ENCODE results near the gene FGF14.
"Not testable (repeated sequence)": the region's sequence is repeated elsewhere in the genome, so short reads cannot be mapped to it uniquely, and the experiment has no call there.

The FGF14 gene

DNA sequence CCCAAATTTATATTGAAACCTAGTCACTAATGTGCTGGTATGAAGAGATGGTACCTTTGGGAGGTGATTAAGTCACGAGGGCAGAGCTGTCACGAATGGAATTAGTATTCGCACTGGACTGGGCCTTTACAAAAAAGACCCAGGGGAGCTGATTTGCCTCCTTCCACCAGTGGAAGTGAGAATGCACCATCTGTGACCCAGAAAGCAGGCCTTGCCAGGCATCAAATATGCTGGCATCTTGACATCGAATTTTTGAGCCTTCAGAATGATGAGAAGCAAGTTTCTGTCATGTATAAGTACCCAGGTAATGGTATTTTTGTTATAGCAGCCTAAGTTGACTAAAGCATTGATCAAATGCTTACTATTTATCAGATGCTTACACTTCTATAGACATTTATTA, 373.6 kb downstream of the FGF14 start:
- no peak for DNase-seq

DNA sequence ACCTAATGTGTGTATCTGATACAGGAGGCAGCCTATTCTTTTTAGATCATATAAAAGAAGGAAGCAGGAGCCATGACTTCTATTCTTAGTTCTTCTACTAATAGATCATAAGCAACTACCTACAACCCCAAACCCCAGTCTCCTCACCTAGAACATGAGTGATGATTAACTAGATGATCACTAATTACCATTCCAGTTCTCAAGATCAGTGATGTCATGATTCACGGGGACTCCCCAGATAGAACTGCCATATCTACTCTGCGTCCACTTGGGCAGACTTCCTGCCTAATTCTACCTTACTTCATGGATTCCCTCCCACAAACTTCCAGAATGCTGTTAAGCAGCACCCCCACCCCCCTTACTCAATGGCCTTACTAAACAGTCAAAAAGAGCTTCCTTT, 380.1 kb downstream of the FGF14 start:
- no peak for DNase-seq

DNA sequence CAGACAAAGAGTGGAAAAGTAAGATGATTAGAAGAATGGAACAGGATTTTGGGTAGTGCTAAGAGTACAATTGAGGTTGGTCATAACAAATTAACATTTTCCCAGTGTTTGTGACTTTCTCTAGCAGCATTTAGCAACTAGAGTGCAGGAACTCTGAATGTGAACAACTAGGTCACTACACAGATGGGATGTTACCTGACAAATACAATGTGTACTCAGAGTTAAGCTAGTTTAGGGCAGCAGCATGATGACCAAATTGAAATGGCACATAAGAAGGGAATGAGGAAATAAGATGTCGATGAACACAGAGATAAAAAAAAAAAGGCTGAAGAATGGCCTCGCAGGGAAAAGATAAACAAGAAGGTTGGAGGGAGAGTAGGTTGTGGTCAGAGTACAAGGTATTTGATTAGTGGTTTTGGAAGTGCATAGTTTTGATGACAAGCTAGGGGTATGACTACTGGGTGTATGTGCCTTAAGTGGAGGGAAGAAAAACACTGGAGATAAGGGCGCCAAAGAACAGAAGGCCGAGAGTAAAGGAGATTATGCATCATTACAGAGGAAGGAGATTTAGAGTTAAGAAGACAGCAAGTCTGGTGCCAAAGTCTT, 381.1 kb downstream of the FGF14 start:
- no peak for DNase-seq

DNA sequence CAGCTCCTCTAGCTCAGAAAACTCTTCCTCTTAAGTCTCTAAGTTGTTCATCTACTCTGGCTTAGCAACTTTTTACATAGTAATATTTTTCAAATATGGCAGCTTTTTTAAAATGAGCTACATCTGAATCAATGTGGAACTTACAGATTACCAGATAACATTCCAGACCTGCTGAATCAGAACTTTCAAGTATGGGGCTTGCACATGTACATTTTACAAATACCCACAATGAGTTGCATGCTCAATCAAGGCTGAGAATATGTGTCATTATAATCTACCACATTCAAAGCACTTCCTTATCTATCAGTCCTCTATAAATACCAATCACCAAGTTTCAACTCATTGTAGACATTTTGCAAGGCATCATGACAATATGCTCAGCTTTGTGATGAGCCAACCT, 383.1 kb downstream of the FGF14 start:
- no peak for DNase-seq

DNA sequence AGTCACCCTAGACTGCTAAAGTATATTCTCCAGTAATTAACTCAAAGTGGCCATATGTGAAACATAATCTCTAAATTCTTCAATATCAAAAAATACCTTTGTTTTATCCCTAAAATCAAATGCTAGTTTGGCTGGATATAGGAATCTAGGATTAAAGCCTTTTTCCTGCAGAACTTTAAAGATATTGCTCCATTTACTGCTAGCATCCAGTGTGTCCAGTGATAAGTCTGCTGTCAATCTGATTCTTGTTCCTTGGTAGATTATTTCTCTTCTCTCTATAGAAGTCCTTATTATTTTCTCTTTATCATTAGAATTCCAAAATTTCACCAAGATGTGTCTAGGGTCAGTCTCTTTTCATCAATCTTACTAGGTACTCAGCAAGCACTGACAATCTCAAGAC, 384.6 kb downstream of the FGF14 start:
- no peak for DNase-seq

DNA sequence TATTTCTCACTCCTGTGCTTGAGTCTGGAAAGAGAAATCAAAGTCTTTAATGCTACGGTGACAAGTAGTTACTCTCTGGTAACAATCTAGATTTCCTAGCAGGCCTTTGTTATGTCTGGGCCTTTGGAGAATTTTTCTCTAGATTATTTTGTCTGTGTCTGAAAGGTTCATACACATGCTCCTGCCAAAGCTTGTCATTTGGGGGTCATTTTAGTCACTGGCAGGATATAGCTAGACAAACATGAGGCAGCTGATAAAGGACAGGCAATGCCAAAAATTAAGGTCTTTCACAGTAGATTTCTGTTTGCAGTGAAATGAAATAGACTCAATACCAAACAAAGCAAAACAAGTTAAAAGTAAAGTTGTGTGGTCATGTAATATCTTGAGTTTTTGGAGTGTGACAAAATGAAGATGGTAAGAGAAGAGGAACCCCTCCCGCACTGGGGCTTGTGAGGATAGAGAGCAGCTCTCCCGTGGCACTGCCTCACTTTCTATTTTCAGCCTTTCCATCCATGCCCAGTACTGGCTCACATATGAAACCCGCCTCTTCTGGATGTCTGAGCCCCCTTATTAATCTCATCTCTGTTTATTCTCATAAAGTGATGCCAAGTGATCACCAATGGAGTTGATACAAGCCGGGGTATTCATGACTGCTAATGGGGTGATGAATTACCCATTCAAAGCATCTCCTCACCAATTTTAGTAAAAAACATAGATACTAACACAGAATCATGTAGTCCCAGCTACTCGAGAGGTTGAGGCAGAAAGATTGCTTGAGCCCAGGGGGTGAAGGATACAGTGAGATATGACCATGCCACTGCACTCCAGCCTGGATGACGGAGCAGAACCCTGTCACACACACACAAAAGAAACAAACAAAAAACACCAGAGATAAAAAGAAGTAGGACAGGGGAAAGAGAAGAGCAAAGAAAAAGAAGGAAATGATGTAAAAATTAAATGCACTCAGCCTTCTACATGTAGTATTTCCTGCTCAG, 389.3 kb downstream of the FGF14 start:
- DNase-seq: no peak

DNA sequence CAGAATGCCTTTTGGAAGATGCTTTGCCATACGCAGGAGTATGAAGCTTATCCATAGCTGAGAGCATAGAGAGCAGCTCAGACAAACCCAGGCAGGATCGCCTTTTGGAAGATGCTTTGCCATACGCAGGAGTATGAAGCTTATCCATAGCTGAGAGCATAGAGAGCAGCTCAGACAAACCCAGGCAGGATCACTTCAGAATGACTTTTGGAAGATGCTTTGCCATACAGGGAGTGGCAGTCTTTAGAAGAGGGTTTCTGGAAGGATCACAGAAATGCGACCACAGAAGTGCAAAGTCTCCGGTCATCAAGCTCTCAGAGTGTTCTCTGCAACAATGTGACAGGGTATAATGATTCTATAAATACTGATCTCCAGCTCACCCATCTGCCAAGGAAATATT, 390.4 kb downstream of the FGF14 start:
- DNase-seq: not testable (repeated sequence)

DNA sequence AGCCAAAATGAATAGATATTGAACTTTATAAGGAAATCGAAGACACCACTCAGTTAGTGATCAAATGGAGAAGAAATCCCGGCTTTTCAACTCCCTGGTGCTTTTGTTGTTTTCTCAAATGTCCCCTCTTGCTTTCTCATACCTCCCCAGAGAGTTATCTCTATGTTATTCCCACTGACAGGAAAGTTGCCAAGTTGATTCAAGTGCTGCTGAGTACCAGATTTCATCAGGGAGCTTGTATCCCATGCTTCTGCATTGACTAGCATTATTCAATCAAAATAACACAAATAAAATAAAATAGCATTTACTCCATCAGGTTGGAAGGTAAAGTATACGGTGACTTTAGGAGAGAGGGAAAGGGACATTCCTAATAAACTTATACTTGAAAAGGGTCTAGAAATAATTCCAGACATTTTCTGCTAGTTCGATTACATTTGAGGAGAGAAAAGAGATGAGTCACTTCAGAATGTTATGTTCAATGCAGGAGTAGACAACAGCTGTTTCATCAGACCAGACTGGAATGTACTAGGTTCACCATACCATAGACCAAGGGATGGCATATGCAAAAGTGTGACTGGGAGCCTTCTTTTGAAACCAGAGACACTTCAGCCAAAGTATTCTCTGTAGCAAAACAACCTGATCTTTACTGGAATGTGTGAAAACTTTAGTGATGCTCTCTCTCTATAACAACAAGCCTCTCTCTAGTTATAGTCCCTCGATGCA, 397.8 kb downstream of the FGF14 start:
- no peak for DNase-seq

DNA sequence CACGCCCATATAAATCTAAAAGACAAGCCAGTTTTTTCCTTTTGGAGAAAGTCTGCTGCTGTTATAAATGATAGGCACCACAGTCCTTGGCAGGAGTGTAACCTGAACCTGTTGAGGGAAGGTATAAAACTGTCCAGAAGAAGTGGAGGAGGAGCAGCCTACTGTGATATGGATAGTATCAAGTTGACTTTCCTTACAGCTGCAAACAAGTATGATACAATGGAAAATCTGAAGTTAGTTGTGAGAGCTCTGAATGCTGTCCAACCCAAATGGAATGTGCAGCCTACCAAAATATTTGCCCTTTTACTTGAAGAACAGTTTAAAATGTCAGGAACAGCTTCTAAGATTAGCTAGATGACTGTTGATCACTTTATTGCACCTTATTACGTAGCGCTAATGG, 399.6 kb downstream of the FGF14 start:
- no peak for DNase-seq

DNA sequence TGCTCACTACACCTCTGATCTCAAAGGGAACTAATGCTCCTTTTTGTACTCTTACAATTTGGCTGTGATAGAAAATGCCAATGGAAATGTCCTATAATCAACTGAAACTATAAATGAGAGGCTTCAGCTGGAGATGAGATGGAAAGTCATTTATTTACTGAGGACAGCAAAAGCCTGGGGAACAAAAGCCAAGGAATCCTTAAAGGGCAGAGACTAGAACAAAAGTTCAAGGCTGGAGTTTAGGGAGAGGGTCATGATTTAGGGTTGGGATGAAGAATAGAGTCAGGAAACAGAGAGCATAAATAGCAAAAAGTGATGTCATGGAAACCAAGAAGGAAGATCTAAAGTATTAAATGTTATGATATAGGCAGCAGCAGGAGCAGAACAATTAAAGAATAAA, 401.1 kb downstream of the FGF14 start:
- DNase-seq: no peak

DNA sequence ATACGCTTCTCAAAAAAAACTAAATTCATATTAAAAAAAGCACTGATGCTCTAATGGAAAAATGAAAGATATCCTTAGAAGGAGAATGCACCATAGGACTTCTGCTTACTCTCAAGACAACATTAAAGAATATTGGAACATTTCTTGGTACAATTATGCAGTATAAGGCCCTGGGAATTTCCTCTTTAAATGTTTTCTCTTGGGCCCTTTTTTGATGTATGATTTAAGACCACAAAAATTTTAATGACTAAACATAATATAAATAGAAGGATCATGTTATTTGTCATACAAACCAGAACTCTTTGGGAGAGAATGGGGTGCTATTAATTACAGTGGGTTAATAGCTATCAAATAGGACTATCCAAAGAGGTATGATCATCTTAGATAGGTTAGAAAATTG, 403.7 kb downstream of the FGF14 start:
- DNase-seq: no peak

DNA sequence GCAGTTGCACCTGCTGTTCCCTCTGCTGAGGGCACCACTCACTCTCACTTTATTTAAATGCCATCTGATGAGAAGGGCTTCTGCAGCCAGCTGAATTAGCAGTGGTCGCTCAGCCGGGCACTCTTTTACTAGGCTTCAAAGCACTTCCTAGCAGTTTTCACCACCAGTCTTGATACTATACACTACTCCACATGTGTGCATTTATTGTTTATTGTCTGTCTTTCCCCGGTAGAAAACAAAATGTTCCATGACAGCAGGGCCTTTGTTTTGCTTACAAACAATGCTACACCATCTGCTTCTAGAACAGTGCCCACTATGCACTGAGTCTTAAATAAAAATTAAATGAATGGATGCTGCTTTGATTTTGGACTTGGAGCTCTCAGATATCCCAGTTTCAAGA, 404.9 kb downstream of the FGF14 start:
- DNase-seq: no peak

DNA sequence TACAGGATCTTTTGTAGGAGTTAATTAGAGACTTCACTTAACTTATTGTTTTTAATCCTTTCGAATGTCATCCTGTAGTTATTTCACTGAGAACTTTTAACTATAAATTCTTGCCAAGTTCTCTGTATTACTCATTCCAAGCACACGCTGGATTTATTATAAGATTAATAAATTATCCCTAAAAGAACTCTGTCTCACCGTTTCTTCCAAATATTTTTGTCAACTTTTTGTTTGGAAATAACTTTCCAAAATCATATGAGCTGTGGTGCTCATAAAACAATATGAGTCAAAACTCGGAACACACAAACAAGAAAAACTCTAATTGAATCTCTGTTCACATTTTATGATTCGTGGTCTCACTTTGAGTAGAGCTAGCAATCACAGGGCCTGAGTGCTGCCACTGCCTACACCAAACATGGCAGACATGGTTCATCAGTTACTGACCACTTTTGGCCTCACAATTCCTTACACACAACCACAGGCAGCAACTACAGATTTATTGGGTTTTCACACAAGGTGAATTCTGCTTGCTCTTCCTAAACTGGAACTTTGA, 412.0 kb downstream of the FGF14 start:
- no peak for DNase-seq

DNA sequence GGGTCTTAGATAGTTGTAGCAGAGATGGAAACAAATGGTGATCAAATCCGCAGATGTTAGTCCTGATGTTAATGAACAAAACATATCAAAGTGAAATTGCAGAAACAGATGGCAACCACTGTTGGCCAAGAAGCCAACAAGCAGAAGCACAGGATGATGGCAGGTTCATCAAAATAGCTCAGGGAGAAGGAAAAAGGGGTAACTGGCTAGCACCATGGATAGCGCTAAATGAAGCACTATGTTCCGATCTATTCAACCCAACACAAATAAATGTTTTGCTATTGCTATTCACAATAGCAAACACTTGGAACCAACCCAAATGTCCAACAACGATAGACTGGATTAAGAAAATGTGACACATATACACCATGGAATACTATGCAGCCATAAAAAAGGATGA, 413.7 kb downstream of the FGF14 start:
- DNase-seq: no peak

DNA sequence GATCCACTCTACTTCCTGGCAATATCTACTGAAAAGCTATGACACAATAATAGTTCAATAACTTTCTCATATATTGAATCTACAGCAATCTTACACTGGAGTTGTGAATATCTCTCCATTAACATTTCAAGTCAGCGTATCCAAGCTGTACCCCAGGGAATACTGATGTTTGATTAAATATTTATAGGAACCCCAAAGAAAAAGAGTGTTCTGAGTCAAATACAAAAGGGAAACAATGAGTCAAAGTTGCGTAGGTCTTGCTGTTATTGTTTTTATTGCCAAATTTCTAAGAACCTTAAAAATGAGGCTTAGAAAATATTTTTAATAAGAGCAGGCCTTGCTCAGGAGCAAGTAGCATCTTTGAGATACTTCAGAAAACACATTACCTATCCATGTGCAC, 415.5 kb downstream of the FGF14 start:
- DNase-seq: no peak

DNA sequence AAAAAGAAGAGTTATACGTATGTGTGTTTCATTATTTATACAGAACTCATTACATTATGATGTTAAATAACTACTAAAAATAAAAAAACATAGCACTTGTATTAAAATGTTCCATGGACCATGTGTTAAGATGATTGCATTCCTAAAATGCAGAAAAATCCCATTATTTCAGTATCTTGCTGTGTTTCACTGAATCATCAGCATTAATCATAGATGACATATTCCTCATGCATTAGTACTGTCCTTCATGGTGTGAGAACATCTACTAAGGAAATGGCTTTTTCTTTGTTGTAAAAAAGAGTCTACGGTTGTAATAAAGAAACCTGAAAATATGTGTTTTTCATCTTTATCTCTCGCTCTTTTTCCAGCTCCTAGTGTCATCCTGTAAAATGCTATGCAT, 416.5 kb downstream of the FGF14 start:
- no peak for DNase-seq

DNA sequence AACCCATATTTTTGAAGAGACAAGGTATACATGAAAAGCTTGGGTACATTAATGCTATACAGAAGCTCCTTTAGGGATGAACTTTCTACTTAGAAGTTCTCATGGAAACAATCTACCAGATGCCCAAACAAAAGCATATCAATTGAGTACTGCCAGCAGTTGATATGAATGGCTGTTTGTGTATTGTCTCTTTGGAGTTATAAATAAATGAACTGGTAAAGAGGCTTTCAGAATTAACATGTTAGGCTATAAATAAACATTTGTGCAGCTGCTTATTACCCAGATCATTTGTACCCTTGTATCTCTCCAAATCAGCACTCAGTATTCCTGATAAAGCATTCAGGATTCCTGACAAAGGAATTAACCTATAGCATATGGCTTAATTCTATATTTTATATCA, 418.9 kb downstream of the FGF14 start:
- DNase-seq: no peak

DNA sequence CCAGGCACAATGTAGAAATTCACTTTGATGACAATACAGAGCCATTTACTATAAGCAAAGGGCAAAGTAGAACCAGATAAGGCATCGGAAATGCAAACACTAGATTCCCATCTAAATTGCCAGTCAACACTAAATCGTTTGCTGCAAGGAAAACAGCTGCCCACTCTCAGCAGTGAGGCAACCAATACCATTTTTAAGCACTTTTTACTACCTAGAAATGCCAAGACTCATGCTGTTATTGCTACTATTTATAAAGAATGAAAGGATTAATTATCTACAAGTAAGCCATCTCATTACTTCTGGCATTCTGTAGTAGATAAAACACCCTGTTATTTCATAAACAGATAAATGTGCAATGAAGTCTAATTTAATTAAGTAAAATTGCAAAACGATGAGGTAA, 422.0 kb downstream of the FGF14 start:
- DNase-seq: no peak

DNA sequence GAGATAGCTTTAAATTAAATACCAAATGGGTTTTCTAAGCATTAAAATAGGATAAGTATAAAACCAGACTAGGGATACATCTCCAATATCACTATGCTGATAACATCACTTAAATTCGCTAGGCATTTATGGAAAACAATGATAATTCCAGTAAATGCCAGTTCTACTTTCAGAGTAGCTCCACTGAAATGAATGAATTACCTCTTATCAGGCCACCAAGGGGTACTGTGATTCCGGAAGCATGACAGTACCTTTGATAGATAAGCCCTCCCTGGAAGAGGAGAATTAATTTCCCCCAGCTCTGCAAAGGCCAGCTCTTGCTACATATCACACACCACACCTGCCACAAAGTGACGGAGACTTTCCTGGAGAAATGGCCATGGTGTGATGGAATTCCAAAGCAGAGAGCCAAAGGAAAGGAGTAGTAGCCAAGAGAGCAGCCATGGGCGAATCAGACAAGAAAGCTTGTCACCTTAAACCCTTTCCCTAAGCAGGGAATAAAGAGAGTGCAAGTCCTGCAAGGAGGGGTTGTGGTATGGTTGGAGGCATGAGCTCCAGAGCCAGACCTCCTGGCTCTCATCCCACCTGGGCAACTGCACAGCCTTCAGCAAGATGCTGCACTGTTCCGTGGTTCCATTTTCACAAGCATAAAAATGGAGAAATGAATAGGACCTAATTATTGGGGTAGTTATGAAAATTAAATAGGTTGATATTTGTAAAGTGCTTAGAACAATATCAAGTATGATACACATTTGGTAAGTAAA, 423.1 kb downstream of the FGF14 start:
- no peak for DNase-seq

DNA sequence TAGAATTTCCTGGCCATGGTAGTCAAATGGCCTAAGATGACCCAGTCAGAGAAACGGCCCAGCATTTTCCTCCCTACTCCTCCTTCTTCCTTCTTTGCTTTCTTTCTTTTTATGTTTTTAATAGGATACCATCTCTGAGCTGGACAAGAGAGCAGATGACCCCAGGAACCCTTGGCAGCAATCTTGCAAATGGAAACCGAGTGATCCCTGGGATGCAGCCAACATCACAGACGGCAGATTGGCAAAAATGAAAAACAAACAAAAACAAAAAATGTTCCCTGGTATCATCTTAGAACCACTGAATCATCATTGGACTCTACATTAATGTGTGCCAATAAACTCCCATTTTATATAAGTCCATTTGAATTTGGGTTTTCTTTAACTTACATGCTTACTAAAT, 424.4 kb downstream of the FGF14 start:
- DNase-seq: no peak

DNA sequence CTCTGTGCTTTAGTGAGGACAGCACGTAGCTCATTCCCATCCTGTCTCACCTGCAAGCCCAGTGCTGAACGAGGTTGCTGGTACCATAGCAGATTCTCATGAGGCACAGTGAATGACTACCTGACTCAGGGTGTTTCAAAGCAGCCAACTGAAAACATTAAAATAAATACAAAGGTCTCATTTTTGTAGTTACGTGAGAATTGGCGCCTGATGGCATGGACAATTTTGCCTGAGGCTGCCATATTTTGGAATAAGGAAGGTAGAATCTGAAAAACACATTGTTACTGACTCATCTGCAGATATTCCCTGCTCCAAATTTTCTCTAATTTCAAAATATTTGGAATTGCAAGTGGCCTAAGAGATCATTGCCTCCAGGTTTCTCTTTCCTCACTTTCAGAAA, 429.7 kb downstream of the FGF14 start:
- no peak for DNase-seq

DNA sequence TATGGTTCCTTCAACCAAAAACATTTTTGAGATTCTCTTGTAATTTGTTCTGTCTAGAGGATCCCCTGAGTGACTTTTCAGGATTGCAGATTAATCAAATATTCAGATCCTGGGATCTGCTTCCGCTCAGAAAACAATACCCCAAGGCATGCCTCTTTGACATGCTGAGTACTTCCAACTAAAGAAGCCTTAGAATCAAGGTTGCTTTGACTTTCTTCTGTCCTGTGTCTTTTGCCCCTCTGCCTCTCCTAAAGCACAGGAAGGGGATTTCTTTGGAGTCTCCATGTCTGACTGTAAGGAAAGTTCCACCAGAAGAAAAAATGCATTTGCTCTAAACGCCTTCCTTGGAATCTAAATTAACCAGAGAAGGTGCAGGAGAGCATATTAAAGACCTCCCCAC, 431.5 kb downstream of the FGF14 start:
- DNase-seq: no peak

DNA sequence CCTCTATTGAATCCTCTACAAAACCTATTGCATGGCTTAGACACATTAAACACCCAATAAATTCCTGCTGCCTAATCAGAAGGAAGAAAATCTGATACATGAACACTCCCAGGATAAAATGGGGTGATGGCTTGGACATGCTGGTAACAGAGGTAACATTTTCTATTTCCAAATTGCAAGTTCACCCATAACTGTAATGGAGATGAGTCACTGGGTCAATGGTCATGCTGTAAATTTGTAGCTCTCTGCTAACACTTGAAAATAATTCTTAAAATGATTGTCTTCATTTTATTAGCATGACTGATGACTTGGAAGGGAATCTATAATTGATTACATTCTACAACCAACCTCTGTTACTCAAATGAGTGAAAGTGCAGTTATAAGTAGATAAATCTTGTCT, 434.1 kb downstream of the FGF14 start:
- no peak for DNase-seq

Measured in RPMI8226 (cell line).